GM12801 (cell line): ENCODE results near the gene SATL1.

Experiments used
- CTCF ChIP-seq: IDR thresholded peaks from one replicate; pipeline ENCODE4 v1.5.1; 2011; ENCODE audit warnings: control low read depth; ENCODE audit not compliant: insufficient read length; ENCODE audit errors: extremely low read depth

SATL1 gene

GRCh38 chrX:85215946-85216345 lies 27.6 kb downstream of the SATL1 start:
- TF ChIP-seq CTCF, result no peak

GRCh38 chrX:85213792-85214530 lies 29.6 kb downstream of the SATL1 start:
- TF ChIP-seq CTCF, result no peak

- TF ChIP-seq CTCF, result no peak
Measured at GRCh38 chrX:85203461-85203970, 40.1 kb downstream of the SATL1 start.

- no peak for TF ChIP-seq CTCF
Measured at GRCh38 chrX:85196319-85196718, 47.3 kb downstream of the SATL1 start.

- TF ChIP-seq CTCF, result no peak
Measured at GRCh38 chrX:85159644-85160043, 83.9 kb downstream of the SATL1 start.

- TF ChIP-seq CTCF, result no peak
Measured at GRCh38 chrX:85140964-85141363, 102.6 kb downstream of the SATL1 start.

- TF ChIP-seq CTCF, result no peak
Measured at GRCh38 chrX:85139422-85139821, 104.2 kb downstream of the SATL1 start.
